ENCODE data around the gene ANKRD39.

The ANKRD39 gene

DNA sequence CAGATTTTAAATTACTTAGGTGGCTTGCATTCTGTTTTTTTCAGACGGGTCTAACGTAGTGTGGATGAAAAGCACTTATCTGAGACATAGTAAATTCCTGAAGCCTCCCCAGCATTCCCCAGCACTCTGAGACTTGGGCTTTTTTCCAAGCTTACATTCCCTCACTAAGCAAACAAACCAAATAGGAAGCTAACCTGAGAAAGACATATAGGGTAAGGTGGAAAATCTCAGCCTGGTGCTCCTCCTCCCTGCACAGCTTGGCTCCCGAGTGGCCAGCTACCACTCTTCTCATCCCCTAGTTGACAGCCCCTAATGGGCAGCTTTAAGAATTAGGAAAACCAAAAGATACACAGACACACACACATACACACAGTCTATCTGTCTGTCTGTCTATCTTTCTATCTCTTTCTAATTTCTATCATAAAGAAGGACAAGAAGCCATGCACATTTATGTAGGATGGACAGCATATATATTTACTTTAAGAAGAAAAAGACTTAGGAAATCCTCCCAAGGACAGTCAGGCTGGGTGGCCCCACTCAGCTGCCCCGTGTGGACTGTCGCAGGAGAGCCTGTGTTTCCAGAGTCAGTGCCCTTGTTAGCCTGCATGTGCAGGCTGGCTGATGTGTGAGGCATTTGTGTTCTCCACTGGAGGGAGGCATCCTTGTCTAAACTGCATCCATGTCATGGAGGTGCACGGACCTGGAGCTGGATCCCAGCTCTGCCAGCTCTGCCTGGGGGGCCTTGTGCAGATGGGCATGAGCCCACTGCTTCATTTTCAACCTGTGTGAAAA is 33.5 kb downstream of the ANKRD39 start:
- no peak for DNase-seq

DNA sequence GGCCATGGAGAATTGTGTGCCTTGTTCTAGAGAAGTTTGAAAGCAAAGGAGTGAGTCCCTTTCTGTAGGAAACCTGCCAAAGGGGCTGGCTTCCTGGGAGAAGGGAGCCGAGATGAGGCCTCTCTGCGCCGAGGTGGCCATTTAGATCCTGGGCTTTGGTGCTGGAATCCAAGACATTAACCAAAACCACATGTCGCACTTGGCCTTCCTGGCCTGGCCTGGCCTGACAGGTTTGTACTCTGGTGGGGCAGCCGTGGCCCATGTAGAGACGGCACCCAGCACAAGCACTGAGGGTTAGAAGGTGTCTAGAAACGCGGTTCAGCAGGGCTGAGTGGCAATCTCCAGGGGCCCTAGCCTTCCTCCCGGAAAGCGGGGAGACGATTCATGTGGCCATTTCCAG is 34.6 kb downstream of the ANKRD39 start:
- DNase-seq, result no peak

DNA sequence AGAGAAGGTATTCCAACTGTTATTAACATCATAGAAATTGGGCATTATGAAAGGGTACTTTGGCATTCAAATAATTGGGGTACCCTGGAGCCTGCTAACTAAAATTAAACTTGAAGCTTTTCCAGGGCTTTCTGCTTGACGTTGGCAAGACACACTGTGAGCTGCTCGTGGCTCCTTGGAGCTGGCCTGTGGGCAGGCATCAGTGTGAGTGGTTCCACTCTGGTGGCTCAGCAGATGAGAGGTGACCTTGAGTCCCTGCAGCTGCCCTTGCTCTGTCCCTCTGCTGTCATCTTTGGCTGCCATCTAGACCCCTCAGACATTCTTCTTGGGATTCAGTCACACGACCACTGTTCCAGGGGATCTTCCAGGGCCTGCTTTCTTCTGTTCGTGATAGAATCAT is 35.0 kb downstream of the ANKRD39 start:
- DNase-seq, result no peak

DNA sequence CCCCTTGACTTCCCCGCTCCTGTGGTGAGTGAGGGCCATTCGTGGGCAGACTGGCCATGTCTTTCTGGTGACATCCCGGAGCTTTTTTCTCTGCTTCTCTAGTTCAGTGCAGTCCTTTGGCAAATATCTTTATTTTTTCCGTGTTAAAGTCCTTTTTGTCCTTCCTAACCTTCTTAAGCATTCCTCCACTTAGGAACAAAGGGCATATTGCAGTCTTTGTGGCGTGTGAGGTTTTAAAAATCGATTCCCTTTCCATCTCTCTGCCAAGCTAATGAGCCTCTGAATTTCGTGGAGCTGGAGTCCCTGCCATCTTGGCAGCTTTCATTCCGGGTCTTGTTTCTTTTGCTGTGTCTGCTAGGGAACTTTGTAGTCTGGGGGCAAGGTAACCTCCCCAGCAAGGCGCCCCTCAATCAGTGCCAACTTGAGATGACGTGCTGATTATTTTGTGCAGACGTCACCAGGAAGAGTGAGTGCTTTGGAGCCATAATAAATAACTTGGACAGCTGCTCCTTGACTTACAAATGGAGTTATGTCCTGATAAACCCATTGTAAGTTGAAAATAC is 36.6 kb downstream of the ANKRD39 start:
- DNase-seq, result no peak

DNA sequence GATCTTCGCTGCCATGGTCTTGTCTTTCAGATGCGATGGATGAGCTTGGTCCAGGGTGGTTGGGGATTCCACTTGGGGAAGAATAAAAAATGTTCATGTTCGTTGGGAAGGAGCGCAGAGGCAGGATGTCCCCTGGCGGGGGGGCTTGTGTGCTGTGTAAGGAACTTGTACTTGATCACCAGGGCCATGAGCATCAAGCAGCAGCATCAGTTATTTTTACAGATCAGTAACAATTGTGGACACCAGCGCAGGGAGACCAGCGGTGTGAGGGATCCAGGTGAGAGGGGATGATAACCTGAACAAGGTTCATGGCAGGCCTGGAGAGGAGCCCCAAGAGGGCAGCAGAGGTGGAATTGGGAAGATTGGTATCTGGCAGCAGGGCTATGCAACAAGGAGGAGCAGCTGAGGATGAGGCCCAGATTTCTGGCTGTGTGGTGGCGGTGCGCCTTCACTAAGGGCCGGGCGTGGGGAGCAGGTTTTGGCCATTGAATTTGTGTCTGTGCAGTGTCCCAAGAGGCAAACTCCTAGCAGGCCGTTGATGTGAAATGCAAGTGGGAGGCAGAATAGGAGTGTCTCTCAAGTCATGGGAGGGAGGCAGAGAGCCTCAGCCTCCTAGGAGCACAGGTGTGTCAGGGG is 37.8 kb downstream of the ANKRD39 start:
- DNase-seq, result no peak

DNA sequence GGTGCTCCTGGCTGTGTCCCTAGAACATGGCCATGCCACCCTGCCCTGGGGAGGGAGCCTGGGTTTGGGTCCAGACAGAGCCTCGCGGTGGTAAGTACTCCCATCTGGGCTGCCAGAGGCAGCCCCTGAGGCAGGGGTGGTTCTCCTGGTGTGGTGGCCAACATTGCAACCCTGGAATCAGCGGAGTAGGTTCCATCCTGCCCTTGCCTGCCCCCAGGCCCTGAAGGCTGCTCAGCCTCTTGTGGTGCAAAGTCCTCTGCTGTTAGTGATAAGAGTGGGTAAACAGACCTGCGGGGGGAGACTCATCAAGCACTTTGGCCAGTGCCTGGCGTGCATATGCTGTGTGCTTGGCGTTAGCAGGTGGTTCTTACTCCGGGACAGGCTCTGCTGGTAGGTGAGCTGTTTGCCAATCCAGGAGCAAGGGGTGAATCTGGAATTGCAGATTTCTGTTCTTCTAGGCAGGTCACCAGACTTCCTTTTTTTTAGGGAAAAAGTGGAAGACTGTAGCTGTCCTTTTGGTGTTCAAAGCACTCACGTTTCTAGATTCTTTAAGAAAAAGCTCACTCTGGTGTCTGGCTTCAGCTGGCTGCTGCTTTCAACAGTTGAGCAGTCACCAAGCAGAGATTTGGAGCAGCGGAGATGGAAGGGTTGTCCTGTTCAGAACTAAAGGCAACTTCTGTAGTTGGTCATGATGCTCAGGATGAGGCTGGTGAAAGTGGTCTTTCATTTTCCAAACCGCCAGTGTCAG is 38.5 kb downstream of the ANKRD39 start:
- DNase-seq, result peak; percentile 13

DNA sequence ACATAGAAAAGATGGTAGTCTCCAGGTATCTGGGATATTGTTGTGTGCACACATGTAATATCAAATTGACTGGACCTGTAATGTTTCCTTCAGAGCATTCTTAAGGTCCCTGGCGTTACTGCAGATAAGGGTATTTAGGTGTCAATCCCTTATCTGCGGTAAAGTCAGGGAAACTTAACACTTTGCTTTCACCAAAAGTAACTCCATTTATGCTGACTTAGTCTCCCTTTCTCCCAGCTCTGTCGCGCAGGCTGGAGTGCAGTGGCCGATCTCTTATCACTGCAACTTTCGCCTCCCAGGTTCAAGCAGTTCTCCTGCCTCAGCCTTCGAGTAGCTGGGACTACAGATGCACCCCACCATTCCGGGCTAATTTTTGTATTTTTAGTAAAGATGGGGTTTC is 39.9 kb downstream of the ANKRD39 start:
- no peak for DNase-seq

DNA sequence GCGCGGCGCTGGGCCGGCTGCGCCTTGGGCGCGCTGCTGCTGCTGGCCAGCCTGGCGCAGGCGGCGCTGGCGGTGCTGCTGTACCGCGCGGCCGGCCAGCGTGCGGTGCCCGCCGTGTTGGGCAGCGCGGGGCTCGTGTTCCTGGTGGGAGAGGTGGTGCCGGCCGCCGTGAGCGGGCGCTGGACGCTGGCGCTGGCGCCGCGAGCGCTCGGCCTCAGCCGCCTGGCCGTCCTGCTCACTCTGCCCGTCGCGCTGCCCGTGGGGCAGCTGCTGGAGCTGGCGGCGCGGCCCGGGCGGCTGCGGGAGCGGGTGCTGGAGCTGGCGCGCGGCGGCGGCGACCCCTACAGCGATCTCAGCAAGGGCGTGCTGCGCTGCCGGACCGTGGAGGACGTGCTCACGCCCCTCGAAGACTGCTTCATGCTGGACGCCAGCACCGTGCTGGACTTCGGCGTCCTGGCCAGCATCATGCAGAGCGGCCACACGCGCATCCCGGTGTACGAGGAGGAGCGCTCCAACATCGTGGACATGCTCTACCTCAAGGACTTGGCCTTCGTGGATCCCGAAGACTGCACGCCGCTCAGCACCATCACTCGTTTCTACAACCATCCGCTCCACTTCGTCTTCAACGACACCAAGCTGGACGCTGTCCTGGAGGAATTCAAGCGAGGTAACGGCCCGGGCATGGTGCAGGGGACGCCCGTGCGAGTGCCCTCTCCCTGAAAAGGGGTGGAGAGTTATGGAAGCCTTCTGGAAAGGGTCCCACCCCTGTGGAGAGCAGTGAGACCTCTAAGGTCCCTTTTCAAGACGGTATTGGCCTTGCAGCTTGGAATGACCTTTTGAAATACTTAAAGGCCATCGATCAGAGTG is 40.7 kb downstream of the ANKRD39 start:
- DNase-seq, result peak; percentile 29

DNA sequence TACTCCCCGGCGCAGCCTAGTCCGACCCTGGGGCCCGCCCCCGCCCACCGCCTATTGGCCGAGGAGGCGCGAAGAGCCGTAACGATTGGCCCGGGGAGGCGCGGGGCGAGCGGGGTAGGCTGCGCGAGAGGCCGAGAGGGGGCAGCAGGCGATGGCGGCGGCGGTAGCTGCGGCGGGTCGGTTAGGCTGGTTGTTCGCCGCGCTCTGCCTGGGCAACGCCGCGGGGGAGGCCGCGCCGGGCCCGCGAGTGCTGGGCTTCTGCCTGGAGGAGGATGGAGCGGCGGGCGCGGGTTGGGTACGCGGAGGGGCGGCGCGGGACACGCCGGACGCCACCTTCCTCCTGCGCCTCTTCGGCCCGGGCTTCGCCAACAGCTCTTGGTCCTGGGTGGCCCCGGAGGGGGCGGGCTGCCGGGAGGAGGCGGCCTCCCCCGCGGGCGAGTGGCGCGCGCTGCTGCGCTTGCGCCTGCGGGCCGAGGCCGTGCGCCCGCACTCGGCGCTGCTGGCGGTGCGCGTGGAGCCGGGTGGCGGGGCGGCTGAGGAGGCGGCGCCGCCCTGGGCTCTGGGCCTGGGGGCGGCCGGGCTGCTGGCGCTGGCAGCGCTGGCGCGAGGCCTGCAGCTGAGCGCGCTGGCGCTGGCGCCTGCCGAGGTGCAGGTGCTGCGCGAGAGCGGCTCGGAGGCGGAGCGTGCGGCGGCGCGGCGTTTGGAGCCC is 41.5 kb downstream of the ANKRD39 start, which contains the start of gene CNNM3:
CNNM3 (plus strand) TSS at position 142 of the 709 bp plus-strand sequence; CDS start at position 152, 10 bp downstream.
- DNase-seq, result peak; percentile 86

DNA sequence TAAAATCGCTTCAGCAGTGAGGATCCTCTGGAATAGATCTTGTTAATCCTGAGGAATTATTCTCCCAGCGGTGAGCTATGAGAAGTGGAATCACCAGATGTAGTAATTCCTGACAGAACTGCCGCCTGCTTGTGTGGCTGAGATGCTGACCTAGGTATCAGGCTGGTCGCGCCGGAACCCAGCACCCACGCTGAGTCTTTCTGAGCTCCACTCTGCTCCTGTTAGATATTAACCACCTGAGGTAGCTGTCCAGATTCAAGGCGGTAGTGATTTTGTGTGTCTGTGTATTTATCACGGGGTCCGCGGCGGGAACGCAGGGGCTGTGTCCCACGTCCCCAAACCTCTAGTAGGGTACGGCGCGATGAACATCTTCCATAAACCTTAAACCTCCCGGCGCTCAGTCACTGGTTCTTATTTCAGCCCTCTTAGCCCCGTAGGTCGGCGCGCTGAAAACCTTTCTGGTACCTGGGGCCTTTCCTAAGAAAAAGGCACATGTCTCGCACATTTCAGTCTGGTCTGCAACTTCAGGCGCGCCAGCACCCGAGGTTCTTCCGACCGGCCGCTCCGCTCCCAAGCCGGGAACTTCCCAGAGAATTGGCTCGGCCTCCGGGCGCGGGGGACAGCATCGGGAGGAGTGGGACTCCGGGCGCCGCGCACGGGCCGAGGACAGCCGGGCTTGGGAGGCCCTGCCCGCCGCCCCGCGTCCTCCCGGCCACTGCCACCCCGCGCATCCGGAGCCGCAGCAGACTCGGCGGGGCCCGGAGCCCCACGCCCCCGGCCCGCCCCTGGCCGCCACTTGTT is 42.3 kb downstream of the ANKRD39 start:
- DNase-seq, result peak; percentile 15

DNA sequence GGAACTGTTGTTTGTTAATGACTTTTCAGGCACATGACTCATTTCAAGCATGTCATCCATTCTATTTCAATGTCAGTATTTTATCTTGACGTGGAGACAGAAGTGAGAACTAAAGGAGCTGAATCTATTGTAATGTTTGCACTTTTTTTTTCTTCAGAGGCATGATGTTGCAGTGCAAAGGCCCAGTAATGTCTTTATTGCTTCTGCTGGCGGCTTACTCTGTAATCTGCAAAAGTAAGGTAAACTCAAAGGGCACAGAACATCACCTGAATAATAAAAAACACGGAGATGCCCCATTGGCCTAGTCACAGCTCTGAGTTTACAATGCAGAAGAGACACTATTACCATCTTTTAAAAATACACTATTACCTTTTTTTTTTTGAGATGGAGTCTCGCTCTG is 44.2 kb downstream of the ANKRD39 start:
- no peak for DNase-seq

DNA sequence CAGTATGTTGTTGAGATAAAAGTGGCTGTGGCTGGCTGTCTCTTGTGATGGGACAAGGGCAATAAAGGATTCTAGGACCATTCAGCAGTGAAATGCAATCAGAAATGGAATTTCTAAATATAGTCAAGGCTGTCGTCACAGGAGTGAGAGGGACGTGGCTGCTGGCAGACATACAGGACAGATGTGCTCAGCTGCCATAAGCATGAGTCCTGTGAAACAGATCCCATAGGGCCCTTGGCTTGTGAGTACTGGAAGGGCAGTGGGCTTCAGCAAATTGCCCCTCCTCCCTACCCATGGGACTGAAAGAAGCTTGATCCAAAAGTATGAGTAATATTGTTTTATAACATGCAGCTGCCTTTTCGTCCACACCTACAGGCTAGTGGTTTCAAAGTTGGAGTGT is 45.9 kb downstream of the ANKRD39 start:
- no peak for DNase-seq

DNA sequence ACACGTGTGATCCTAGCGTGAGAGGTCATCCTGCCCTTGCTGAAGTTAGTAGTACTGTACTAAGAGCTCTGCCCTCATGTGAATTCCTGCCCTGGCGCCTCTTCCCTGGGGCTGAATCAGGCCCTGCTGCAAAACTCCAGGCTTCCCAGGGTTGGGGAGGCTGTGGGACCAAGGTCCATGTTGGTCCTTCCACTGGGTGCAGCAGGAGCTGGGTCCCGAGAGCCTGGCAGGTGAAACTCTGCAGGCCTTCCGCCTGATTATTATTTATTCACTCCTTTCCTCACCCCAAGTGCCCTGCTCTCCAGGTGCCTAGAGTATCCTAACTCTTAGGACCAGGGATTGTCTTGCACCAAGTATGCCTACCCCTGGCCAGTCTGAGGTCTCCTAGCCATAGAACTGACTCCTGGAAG is 47.0 kb downstream of the ANKRD39 start:
- no peak for DNase-seq

DNA sequence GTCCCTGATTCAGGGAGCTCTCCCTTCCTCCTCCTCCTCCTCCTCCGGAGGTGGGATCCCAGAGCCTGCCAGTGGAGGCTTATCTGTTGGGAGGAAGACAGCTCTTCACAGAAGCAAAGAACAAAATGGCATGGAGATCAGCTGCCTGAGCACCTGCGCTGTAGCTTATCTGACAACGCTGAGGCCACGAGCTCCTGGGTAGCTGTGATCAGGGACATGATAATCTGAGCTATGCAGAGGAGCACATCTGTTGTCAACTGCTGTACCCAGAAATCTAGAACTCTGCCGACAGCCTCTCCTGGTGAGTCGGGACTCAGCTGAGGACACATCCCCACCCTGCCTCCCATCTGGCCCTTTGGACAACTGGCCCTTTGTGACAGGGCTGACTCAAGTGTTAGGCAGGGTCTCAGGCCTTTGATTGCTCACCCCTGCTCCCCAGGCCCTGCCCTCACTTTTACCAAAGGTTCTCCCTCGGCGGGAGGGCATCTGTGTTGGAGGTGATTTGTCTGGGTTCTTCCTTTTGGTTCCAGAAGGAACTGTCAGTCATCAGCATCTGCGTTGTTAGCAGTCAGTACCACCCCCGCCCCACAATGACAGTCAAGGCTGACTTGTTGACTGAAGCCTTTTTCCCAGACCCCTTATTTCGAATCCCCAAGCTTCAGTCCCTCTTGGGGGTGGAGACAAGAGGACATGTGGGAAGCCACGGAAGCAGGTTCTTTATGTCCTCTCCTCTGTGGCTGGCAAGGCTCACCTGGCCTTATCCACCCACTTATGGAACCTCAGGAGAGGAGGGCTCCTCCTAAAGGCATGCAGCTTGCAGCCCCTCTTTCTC is 47.6 kb downstream of the ANKRD39 start:
- DNase-seq, result no peak

DNA sequence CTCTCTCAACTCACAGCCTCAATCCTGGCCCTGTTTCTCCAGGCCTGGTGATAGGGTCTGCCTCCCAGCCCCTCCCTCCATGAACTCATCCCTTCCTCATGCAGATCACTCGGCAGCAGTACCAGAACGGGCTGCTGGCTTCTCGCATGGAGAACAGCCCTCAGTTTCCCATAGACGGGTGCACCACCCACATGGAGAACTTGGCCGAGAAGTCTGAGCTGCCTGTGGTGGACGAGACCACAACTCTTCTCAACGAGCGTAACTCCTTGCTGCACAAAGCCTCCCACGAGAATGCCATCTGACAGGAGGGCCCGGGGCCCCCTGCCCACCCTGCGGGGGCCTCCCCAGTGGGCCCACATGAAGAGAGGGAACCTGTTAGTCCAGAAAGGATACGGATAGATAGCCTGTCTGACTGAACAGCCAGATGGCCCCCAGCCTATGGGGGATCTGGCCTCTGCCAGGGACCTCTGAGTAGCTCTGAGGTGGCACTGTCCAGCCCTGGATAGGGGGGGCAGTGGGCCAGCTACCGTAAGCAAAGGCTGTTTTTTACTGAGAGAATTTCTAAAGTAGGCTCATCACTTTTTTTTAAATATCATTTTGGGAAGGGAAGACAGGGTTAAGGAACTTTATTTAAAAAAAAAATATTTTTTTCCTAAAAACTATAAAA is 48.5 kb downstream of the ANKRD39 start:
- no peak for DNase-seq

DNA sequence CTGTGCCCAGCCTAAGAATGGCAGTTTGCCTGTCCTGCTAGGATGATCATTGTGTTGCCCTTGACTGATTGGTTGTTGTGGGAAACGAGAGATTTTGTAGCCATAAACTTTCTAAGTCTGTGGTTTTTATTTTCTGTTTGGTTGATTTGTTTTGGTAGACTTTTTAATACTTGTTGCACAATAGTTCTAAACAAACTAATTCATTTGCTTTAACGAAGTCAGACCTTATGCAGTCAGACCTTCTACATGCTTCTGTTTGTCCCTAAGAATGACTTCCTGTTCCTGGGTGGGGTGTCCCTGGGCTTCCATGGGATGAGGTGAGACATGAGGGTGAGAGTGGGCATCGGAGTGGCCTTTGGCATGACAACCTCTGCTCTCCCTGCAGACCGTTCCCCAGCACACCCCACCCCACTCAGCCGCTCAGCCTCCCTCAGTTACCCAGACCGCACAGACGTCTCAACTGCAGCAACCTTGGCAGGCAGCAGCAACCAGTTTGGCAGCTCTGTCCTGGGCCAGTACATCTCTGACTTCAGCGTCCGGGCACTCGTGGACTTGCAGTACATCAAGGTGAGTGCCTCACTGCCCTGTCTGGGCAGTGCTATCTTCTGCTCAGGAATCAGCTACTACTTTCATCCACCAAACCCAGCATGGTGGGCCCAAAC is 49.5 kb downstream of the ANKRD39 start:
- DNase-seq, result no peak

DNA sequence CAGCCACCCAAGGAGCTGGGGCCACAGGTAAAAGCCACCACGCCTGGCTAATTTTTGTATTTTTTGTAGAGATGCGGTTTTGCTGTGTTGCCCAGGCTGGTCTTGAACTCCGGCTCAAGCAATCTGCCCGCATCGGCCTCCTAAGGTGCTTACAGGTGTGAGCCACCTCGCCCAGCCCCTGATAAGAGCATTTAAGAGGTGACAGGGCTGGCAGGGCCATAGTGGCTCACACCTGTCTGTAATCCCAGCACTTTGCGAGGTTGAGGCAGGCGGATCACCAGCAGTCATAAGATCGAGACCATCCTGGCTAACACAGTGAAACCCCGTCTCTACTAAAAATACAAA is 50.7 kb downstream of the ANKRD39 start:
- no peak for DNase-seq

DNA sequence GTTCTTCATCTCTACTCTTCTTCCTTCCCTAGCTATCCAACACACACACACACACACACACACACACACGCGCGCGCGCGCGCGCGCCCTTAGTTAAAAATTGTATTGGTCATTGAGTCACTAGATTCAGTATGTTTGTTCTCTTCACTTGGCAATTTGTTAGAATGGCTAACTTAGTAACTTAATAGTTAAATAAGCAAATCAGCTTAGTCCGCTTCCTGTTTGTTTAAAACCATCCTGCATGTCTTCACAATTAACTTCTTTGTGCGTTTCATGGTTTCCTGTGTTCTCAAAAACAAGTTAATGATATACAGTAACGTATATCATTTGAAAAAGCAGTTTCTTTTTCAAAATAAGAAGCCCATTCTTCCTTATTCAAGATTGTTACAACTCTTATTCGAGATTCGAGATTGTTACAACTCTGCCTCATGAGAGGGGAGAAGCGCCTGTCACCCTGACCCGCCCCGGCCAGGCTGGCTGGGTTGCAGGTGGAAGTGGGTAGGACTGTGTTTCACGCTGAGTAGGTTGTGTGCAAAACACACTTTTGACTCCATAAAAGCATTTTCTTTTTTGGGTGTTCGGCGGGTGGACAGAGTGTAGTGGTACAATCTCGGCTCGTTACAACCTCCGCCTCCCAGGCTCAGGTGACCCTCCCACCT is 51.2 kb downstream of the ANKRD39 start:
- no peak for DNase-seq

Data from NCI-H1092 treated with DMSO at 0.1 percent for 48 hours (cell line).